HepG2 (cell line): ENCODE data around the gene IL11RA.

Source experiments
- ATF7 ChIP-seq, 2 experiments: fragments of 450-650 bp in 1 of 2; sonication (generic) in 1 of 2; formaldehyde crosslinking in 1 of 2; IDR thresholded peaks; 2 replicates each; pipeline versions ENCODE4 v1.4.0 to v1.6.1; 2016 to 2020; ENCODE audit warnings: antibody characterized with exemption in 1 of 2, mild to moderate bottlenecking in 1 of 2, missing genetic modification reagents in 1 of 2
- EP300 ChIP-seq, 3 experiments: sonication (generic) in 1 of 3; formaldehyde crosslinking in 1 of 3; IDR thresholded peaks; 2 replicates each; pipeline versions ENCODE4 v1.5.1 to v1.6.1; 2011 to 2020; ENCODE audit warnings: low read depth in 2 of 3, low read length in 2 of 3, borderline replicate concordance in 1 of 3, improper control_type of control experiment in 1 of 3, mild to moderate bottlenecking in 1 of 3, missing genetic modification reagents in 1 of 3, moderate library complexity in 1 of 3
- ETV6 ChIP-seq: sonication (generic); formaldehyde crosslinking; conservative IDR thresholded peaks from 2 replicates; pipeline ENCODE4 v1.4.0; 2020; ENCODE audit warnings: missing genetic modification reagents
- ZBTB26 ChIP-seq: IDR thresholded peaks from 2 replicates; pipeline ENCODE4 v1.6.1; 2016; ENCODE audit warnings: missing compliant biosample characterization, missing genetic modification reagents, borderline replicate concordance

- no peak for TF ChIP-seq ZBTB26 (CRISPR knock-in tag)
- no peak for TF ChIP-seq ETV6 (CRISPR knock-in tag)
- TF ChIP-seq EP300 (IDR thresholded peaks at IDR 0.05; ENCODE audit: low read depth in 2 of 2, low read length in 2 of 2) = no peak
- no peak for TF ChIP-seq EP300 (CRISPR knock-in tag; IDR thresholded peaks at IDR 0.05; ENCODE audit: borderline replicate concordance)
- no peak for TF ChIP-seq ATF7 (IDR thresholded peaks at IDR 0.05)
- no peak for TF ChIP-seq ATF7 (CRISPR knock-in tag; IDR thresholded peaks at IDR 0.05)
Measured at GRCh38 chr9:34684816-34685215, 32.8 kb downstream of the IL11RA start.
